ENCODE results near the gene KIAA1755.
A peak's percentile ranks its signal among the peaks of the same experiment; 100 is the strongest.

The KIAA1755 gene, protein sequence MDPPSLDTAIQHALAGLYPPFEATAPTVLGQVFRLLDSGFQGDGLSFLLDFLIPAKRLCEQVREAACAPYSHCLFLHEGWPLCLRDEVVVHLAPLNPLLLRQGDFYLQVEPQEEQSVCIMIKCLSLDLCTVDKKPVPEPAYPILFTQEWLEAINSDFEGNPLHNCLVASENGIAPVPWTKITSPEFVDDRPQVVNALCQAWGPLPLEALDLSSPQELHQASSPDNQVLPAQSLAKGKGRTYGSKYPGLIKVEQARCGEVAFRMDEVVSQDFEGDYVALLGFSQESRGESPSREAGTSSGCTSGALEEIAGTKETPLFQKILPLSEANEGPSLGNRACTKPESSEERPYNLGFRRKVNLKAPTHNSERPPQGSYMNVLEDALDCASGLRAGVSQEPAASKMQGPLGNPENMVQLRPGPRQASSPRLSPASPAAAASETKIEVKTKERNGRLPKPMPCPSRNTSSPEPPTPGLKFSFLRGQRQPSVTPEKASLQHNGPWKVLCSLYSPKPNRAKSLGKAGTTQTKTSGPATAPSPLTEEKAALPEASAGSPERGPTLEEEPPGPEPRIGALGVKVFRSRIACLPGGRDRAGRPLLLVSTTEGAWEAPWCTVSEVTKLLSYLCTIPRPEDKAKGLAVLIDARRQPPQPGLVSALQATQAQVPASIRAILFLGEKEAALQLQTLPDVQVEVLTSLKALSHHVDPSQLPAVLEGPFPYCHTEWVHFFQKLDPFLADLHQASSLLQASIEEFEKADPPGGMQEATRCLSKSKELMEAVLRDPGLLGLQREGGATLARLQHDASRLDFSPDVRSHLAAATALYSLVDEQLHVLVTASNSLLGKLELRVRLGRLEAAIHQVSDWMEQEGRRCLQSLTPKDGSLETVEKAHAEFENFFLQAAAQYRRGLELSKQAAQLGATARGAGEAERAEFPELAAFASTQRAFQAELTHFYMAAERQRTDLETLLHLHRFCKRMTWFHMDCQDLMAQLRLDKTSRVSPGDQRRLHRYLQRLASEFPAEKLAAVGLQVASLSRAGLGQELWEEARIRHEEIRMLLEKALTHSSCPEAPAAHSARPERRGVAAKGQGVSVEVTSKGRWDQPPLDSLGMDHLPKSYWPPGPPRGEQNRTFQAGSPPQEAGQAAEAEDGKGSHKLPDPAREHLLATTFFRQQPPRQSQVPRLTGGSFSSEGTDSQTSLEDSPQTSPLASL

DNA sequence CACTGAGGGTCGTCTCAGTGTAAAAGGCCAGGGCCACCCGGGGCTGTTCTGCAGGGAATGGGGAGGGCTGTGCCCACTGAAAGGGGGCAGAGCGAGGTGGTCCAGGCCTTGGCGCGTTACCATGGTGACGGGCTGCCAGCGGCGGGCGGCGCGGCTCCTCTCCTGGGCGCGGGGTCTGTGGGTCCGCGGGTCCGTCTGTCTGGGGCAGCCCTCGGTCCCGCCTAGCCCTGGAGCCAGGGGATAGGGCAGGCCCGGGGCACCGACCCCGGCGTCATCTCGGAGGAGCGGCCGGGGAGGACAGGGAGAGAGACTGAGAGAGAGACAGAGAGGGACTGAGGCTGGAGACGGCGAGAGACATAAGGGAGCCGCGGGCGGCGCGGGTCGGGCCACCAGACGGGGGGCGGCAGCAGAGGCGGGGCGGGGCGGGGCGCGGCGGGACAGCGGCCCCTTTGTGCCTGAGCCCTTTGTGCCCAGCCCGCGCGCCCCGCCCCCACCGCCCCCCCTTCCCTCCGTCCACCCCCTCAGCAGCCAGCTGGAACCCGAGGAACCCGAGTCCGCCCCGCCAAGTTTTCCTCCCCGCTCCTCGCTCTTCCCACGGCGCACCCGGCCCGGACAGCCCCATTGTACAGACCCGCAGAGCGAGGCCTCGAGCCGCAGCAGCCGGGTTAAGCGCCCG is at the start of gene KIAA1755:
Gene KIAA1755 (minus strand): TSS at position 358 of the 676 bp plus-strand sequence. CDS start 235 bp downstream, at position 123.
- DNase-seq = no peak

GRCh38 chr20:38308447-38308846 is 47.9 kb upstream of the KIAA1755 start:
- DNase-seq = no peak

GRCh38 chr20:38308047-38308438 is 47.5 kb upstream of the KIAA1755 start:
- DNase-seq = no peak

DNA sequence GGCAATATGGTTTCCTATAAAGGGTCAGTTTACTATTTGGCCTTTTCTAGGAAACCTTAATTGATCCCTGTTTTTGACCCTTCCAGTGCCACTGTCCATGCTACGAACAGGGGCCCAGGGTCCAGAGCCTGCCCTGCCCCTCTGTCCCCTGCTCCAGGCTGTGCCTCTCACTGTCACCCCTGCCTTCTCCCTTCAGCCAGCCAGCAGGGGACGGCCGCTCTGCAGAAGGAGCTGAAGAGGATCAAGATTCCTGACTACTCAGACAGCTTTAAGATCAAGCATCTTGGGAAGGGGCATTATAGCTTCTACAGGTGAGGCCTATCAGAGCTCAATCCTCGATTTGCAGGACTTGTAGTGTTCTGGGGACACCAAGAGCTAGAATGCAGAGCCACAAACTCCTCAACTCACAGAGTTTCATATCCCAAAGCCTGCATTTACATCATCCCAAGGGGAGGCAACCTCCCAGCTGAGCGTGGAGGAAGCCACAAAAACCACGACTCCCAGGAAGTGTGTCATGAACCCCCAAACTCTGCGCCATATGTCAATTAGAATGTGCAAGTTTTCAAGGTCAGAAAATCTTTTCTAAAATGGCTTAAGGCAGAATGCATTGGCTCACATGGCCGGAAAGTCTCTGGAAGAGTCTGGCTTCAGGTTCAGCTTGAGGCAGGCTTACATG is 47.0 kb upstream of the KIAA1755 start:
- no peak for DNase-seq

DNA sequence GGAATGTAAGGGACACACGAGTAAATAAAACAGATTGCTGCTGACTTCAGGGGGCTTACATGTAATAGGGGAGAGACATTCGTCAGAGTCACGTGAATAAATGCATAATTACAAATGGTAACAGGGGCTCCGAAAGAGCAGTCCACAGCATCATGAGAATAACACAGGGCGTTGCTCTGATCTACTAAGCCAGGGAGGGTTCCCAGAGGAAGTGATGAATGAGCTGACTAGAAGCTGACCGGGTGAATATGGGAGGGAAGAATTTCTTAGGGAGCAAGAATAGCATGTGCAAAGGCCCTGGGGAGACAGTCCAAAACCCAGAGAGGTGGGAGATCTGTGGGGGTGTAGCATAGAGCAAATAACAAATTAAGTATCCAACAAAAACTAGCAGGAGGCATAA is 45.8 kb upstream of the KIAA1755 start:
- DNase-seq = no peak

DNA sequence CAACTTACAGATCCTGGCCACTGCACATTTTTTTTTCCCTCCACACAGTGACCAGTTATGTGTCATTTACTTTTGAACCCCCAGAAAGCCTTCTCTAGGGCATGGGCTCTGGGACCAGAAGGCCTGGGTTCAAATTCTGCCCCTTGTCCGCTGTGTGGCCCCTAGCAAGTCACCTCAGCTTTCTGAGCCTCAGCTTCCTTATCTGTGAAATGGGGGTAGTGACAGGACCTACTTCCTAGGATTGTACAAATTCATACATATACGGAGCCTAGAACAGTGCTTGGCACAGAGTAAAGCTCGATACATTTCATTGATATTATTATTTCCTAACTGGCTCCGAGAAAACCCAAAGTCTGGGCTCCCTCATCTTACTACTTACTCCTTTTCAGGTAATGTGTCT is 45.0 kb upstream of the KIAA1755 start:
- no peak for DNase-seq

DNA sequence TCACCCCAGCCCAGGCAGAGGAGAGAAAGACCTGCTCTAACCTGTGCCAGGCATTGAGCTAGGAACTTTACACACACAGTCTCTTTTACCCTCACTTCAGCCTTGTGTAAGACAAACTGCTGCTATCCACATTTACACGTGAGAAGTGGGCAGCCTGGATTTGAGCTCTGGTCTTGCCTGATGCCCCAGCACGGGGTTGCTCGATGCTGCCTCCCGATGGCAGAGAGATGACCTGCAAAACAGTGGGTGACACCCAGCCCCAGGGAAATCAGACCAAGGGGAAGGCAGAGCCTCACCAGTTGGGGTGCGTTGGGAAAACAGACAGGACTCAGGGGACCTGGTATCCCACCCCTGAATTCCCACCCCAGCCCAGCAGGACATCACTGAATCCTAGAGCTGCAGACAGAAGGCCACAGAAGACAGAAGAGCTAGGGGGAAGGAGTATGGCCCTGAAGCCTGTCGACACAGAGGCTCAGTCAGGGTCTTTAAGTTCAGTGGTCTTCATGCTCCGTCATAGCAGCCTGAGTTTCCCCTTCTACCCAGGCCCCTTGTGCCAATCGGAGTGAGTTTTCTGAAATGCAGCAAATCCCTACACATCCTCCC is 44.4 kb upstream of the KIAA1755 start:
- peak; percentile 40 for DNase-seq

- peak; percentile 27 for DNase-seq
Observed at GRCh38 chr20:38303908-38304379, 43.4 kb upstream of the KIAA1755 start, which contains the start of gene BPI. TSS of gene BPI (plus strand) at chr20:38304156. CDS start at chr20:38304224, 68 bp downstream.

- no peak for DNase-seq
Observed at GRCh38 chr20:38302786-38303185, 42.3 kb upstream of the KIAA1755 start.

GRCh38 chr20:38301309-38301708 is 40.8 kb upstream of the KIAA1755 start:
- DNase-seq = no peak

DNA sequence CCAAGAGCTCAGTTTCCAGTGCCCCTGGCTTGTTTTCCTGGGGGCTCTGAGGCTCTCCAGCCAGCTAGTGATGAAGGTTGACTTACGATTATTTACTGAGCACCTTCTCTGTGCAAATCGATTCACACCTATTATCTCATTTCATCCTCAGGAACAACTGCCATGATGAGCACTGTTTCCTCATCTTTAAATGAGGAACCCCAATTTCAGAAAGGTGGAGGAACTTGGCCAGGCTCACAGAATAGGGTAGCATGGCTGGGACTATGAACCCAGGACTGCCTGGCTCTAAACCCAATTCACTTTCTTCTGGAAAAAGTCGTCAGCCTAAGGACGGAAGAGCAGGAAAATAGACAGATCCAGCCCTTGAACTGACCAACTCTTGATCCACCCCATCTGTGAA is 39.9 kb upstream of the KIAA1755 start:
- no peak for DNase-seq

DNA sequence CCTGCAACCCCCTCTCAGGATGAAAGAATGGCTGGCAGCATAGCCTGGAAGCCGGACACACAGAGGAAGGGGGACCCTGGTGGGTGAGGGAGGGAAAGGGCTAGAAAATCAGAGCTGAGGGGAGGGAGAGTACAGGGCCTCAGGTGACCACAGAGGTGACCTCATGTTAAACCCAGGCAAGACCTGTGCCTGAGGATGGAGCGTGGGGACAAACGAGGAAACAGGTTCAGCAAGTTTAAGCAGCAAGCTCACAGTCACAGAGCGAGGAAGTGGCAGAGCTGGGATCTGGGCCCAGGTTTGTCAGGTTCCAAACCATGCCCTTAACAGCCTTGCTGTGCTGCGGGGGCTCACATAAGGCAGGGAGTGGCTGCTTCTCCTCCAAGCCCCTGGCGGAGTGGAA is 39.4 kb upstream of the KIAA1755 start:
- DNase-seq = no peak

DNA sequence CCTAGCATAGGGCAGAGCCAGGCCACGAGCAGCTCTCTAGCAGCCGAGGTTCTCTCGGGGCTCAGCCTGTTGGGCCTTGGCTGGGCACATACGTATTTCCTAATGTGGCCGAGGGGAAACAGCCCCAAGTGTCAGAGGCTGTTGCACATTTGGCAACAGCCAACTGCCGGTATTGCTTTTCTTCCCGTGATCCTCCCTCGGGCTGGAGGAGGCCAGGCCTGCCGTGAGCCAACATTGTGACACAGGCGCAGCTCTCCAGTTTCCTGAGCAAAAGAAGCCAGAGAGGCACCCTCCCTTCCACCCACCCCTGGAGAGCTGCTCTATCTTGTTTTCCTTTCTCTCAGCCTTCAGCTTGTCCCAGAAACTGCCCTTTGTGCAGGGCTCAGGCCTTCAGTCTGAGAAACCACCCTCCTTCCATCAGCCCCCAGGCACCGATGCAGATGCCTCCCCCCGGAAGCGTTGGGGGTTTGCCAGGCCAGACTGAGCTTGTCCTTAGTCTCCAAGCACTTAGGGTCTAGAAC is 38.3 kb upstream of the KIAA1755 start:
- no peak for DNase-seq

DNA sequence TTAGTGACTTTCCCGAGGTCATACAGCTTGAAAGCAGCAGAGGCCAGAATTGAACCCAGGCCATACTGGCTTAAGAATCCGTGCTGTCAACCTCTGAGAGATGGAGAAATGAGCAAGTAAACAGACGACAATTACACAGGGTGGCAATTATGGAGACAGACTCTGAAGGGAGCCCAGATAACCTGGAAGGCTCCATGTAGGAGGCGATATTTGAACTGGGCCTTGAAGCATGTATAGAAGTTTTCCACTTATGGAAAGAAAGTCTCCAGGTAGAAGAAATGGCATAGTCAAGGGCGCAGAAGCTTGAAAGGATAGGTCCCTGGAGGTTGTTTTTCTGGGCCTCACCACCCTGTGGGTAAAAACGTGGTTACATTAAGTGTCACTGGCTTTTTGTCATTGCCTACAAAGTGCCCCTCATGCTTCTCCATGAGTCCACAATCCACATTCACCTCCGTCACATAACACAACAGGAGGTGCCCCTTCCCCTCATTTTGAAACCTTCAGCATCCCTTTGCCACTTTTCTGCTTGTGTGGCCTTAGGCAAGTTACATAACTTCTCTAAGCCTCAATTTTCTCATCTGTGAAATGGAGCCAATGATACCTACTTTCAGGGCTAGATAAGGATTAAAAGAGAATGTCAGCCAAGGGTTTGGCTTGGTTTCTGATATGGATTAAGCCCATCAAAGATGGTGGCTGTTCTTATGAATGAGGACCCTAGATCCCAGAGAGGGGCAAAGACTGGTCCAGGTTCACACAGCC is 37.6 kb upstream of the KIAA1755 start:
- no peak for DNase-seq

DNA sequence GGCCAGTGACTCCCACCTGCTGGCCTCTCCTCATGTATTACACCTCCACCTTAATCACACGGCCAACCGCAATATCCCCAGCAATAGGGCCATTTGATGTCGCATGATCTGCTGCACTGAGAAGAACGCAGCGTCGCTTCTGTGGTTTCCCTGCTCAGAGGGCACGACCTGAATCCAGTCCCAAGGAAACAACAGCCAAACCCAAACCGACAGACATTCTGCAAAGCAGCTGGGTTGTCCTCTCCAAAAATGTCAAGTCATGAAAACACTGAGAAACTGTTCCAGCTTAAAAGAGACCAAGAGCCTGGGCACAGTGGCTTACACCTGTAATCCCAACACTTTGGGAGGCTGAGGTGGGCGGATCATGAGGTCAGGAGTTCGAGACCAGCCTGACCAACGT is 35.9 kb upstream of the KIAA1755 start:
- no peak for DNase-seq

GRCh38 chr20:38295811-38296210 is 35.3 kb upstream of the KIAA1755 start:
- no peak for DNase-seq

DNA sequence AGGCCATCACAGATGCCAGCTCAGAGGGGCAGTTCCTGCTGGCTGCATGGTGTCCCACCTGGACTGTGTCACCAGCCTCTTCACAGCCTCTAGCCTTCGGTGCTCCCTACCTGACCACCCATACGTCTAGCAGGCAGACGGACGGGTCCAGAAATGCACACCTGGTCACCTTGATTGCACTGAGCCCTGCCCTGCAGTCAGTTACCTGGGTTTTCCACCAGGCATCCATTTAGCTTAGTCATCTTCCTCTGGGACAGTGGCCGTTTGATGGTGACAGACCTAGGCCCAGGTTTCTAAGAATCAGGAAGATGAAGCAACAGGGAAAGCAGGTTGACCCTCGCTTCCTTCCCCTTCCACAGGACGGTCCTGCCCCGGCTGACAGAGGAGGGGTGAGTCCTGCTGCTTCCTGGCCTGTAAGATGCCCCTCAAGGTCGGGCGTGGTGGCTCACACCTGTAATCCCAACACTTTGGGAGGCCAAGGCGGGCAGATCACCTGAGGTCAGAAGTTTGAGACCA is 33.6 kb upstream of the KIAA1755 start:
- DNase-seq = no peak

GRCh38 chr20:38293491-38294065 is 33.0 kb upstream of the KIAA1755 start:
- no peak for DNase-seq

DNA sequence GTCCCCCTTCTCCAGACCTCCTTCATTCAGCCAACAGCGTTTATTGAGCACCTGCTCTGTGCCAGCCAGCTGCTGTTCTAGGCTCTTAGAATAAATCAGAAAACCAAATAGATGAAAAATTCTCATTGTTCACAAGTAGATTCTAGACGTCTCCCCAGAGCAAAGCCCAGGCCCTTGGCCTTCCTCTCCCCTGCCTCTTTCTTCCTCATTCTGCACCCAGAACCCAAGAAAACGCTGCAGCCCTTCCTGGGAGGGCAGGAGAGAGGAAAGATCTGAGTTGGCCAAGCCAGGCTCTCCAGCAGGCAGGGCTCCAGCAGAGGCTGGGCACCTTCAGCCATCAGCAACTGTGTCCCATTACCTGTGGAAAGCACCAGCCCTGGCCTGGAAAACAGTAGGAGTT is 31.4 kb upstream of the KIAA1755 start:
- DNase-seq = no peak

Measured in stimulated activated CD4-positive, alpha-beta T cell treated with anti-CD3 and anti-CD28 coated beads, Interleukin-15, amount 100 ng/mL, for 24 hours (primary cell).